DND-41 (cell line): ENCODE data around the gene EMILIN1.

Source experiments
- ATAC-seq: fragments of 200-7000 bp; cut with Tn5 transposase; 3 replicates; pipeline ENCODE4 v1.9.1; 2021; ENCODE audit warnings: low read depth; ENCODE audit not compliant: insufficient read depth
- DNase-seq: peaks from one replicate; pipeline ENCODE4 v3.0.0-alpha.2; 2020
- H2AFZ ChIP-seq: 2 replicates; pipeline ENCODE4 v1.6.0; 2012; ENCODE audit warnings: low read depth, low read length
- H3K27ac ChIP-seq: 2 replicates; pipeline ENCODE4 v1.5.1; 2012; ENCODE audit warnings: low read length, inconsistent platforms
- H3K27me3 ChIP-seq: fragments of 200-600 bp; sonication (generic); 2 replicates; pipeline ENCODE4 v1.6.0; 2012; ENCODE audit warnings: low read length, mild to moderate bottlenecking, inconsistent platforms; ENCODE audit not compliant: insufficient read depth, poor library complexity
- H3K36me3 ChIP-seq: 2 replicates; pipeline ENCODE4 v1.5.1; 2012; ENCODE audit warnings: low read length, inconsistent platforms; ENCODE audit not compliant: insufficient read depth
- H3K4me1 ChIP-seq: 2 replicates; pipeline ENCODE4 v1.5.1; 2012; ENCODE audit warnings: mild to moderate bottlenecking, low read length; ENCODE audit not compliant: insufficient read depth
- H3K4me2 ChIP-seq: 2 replicates; pipeline ENCODE4 v1.6.0; 2012; ENCODE audit warnings: mild to moderate bottlenecking, moderate library complexity, low read length, inconsistent platforms; ENCODE audit not compliant: insufficient read depth
- H3K4me3 ChIP-seq, 2 experiments: fragments of 200-600 bp in 1 of 2; shearing (Covaris generic) in 1 of 2; 2 replicates each; pipeline ENCODE4 v1.5.1; 2012 to 2016; ENCODE audit warnings: inconsistent platforms in 2 of 2, low read length in 2 of 2, mild to moderate bottlenecking in 2 of 2, low read depth in 1 of 2, moderate library complexity in 1 of 2
- H3K79me2 ChIP-seq: 2 replicates; pipeline ENCODE4 v1.6.0; 2012; ENCODE audit warnings: low read length, inconsistent platforms; ENCODE audit not compliant: insufficient read depth
- H3K9ac ChIP-seq: 2 replicates; pipeline ENCODE4 v1.6.0; 2012; ENCODE audit warnings: low read depth, mild to moderate bottlenecking, inconsistent platforms, low read length, moderate library complexity
- H3K9me3 ChIP-seq: 2 replicates; pipeline ENCODE4 v1.5.1; 2012; ENCODE audit warnings: low read length, moderate library complexity, mild to moderate bottlenecking, inconsistent platforms; ENCODE audit not compliant: insufficient read depth, severe bottlenecking
- H4K20me1 ChIP-seq: 2 replicates; pipeline ENCODE4 v1.6.0; 2012; ENCODE audit warnings: low read length; ENCODE audit not compliant: insufficient read depth
- EZH2 ChIP-seq: IDR thresholded peaks from 3 replicates; pipeline ENCODE4 v1.6.1; 2012; ENCODE audit warnings: borderline replicate concordance, low read depth, mild to moderate bottlenecking, moderate library complexity, low read length, inconsistent platforms; ENCODE audit not compliant: severe bottlenecking
- TF ChIP-seq, protein P1 (sequence below): IDR thresholded peaks from 2 replicates; pipeline ENCODE4 v1.5.1; 2012; ENCODE audit warnings: borderline replicate concordance, low read length, moderate library complexity, mild to moderate bottlenecking; ENCODE audit not compliant: poor library complexity, severe bottlenecking; ENCODE audit errors: extremely low read depth

Gene EMILIN1

DNA sequence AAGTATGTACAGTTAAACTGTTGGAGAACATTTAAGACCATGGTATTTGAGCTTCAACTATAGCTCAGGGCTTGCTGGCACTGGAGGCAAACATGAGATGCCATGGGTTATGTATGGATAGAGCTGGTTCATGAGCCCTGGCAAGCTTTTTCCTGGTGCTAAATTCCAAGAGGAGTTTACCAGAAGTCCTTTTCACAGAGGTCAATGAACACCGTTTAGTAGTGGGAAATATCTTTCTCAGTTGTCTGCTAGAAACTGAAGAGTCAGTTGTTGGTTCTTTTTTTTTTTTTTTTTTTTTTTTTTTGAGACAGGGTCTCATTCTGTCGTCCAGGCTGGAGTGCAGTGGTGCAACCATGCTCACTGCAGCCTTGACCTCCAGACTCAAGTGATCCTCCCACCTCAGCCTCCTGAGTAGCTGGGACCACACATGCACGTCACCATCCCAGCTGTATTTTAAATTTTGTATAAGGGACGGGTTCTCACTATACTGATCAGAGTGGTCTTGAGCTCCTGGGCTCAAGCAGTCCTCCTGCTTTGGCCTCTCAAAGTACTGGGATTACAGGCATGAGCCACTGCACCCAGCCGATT, 9.5 kb downstream of the EMILIN1 start:
- Histone ChIP-seq H4K20me1 (no peaks in the 10 kb centered on the region), H2AFZ (no peak overlapping the region), H3K4me2 (peak overlapping the region; percentile 96), H3K27me3 (no peaks in the 10 kb centered on the region), H3K27ac (no peak overlapping the region), H3K9me3 (no peaks in the 10 kb centered on the region), H3K4me3 (no peak overlapping the region), H3K79me2 (peaks cover 10% of the 10 kb centered on the region), H3K36me3 (no peaks in the 10 kb centered on the region), H3K4me1 (peaks cover 47% of the 10 kb centered on the region), H3K9ac (peak overlapping the region; percentile 95; the same call in 1 of the 2 replicates)
- ATAC-seq (no peak), DNase-seq (no peak)
- no peak for TF ChIP-seq EZH2
- TF ChIP-seq, protein P1, sequence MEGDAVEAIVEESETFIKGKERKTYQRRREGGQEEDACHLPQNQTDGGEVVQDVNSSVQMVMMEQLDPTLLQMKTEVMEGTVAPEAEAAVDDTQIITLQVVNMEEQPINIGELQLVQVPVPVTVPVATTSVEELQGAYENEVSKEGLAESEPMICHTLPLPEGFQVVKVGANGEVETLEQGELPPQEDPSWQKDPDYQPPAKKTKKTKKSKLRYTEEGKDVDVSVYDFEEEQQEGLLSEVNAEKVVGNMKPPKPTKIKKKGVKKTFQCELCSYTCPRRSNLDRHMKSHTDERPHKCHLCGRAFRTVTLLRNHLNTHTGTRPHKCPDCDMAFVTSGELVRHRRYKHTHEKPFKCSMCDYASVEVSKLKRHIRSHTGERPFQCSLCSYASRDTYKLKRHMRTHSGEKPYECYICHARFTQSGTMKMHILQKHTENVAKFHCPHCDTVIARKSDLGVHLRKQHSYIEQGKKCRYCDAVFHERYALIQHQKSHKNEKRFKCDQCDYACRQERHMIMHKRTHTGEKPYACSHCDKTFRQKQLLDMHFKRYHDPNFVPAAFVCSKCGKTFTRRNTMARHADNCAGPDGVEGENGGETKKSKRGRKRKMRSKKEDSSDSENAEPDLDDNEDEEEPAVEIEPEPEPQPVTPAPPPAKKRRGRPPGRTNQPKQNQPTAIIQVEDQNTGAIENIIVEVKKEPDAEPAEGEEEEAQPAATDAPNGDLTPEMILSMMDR = no peak

DNA sequence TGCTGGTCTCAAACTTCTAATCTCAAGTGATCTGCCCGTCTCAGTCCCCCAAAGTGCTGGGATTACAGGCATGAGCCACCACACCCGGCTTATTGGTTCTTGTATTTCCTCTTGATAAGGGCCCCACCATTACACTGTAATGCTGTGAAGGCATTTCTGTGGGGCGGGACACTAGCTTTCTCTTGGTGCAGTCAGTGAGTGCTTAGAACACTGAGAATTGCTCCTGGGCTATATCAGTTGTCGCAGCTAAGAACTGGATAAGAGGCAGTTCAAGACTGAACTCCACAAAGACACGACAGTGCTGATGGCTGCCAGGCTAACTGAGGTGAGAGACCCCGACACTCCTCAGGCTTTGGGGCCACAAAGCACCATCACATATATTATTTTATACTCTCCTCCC, 10.2 kb downstream of the EMILIN1 start:
- DNase-seq (no peak), ATAC-seq (no peak)
- H2AFZ ChIP-seq = no peak overlapping the region
- no peaks in the 10 kb centered on the region for H3K9me3 ChIP-seq
- peak overlapping the region; percentile 33; the same call in 1 of the 2 replicates for H3K4me2 ChIP-seq
- TF ChIP-seq, protein P1 = no peak
- TF ChIP-seq EZH2 = no peak
- no peak overlapping the region for H3K4me3 ChIP-seq
- no peak overlapping the region for H3K27ac ChIP-seq
- H4K20me1 ChIP-seq = no peaks in the 10 kb centered on the region
- no peaks in the 10 kb centered on the region for H3K27me3 ChIP-seq
- H3K9ac ChIP-seq = no peak overlapping the region
- H3K36me3 ChIP-seq = no peaks in the 10 kb centered on the region
- peaks cover 10% of the 10 kb centered on the region for H3K79me2 ChIP-seq
- H3K4me1 ChIP-seq = peaks cover 47% of the 10 kb centered on the region

- H3K27ac ChIP-seq = no peak overlapping the region
- no peak for ATAC-seq
- H3K4me1 ChIP-seq = peaks cover 47% of the 10 kb centered on the region
- TF ChIP-seq, protein P1 = no peak
- no peaks in the 10 kb centered on the region for H3K36me3 ChIP-seq
- DNase-seq = no peak
- no peaks in the 10 kb centered on the region for H3K9me3 ChIP-seq
- no peak overlapping the region for H2AFZ ChIP-seq
- H4K20me1 ChIP-seq = no peaks in the 10 kb centered on the region
- H3K27me3 ChIP-seq = no peaks in the 10 kb centered on the region
- peak overlapping the region; percentile 33; the same call in 1 of the 2 replicates for H3K4me2 ChIP-seq
- H3K79me2 ChIP-seq = peaks cover 10% of the 10 kb centered on the region
- no peak overlapping the region for H3K4me3 ChIP-seq
- H3K9ac ChIP-seq = no peak overlapping the region
Observed at GRCh38 chr2:27089111-27089954, 10.9 kb downstream of the EMILIN1 start.
